HG02763 (cell line): Measurements from ENCODE around the gene TBC1D16.
A peak's percentile ranks its signal among the peaks of the same experiment; 100 is the strongest.
"Not testable (repeated sequence)": the region's sequence is repeated elsewhere in the genome, so short reads cannot be mapped to it uniquely, and the experiment has no call there.

Source experiments
- ATAC-seq: cut with Tn5 transposase; IDR thresholded peaks from one replicate; pipeline ENCODE4 v1.9.1; 2021; ENCODE audit warnings: mild to moderate bottlenecking, moderate library complexity; ENCODE audit not compliant: unreplicated experiment

The TBC1D16 gene

GRCh38 chr17:80053102-80053501 is 17.4 kb upstream of the TBC1D16 start:
- ATAC-seq = no peak

- ATAC-seq = no peak
Measured at GRCh38 chr17:80051681-80052080, 16.0 kb upstream of the TBC1D16 start.

- no peak for ATAC-seq
Measured at GRCh38 chr17:80050706-80051105, 15.0 kb upstream of the TBC1D16 start.

DNA sequence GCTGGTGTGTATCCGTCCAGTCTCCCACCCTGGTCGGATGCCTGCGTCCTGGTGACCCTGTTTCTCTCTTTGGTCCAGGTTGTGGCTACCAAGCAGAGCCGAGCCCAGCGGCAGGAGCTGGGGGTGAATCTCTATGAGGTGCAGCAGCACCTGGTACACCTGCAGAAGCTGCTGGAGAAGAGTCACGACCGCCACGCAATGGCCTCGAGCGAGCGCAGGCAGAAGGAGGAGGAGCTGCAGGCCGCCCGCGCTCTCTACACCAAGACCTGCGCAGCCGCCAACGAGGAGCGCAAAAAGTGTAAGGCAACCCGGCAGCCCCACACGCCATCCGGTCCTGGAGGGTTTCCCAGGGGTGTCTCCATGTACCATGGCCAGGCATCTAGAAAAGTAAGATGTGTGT is 14.3 kb upstream of the TBC1D16 start:
- no peak for ATAC-seq

GRCh38 chr17:80047176-80047575 is 11.5 kb upstream of the TBC1D16 start:
- ATAC-seq = no peak

GRCh38 chr17:80046709-80047108 is 11.0 kb upstream of the TBC1D16 start:
- ATAC-seq = not testable (repeated sequence)

GRCh38 chr17:80045703-80046102 is 10.0 kb upstream of the TBC1D16 start:
- ATAC-seq = no peak

DNA sequence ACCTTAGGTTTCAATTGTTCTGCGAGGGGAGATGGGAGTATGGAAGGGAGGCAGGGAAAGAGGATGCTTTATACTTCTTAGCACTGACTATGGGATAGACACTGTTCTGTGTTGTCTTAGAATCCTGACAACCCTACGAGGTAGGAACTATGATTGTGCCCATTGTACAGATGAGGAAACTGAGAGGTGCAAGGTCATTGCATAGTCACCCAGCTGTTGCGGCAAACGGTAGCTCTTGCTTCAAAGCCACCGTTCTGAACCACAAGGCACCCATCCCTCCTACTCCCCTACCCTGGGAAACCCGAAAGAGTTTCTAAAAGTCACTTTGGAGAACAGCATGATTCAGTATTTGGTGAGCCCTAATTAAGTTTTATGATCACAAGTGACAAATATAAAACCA is 8.3 kb upstream of the TBC1D16 start:
- ATAC-seq = no peak

GRCh38 chr17:80036715-80037477 is 1.2 kb upstream of the TBC1D16 start:
- no peak for ATAC-seq

DNA sequence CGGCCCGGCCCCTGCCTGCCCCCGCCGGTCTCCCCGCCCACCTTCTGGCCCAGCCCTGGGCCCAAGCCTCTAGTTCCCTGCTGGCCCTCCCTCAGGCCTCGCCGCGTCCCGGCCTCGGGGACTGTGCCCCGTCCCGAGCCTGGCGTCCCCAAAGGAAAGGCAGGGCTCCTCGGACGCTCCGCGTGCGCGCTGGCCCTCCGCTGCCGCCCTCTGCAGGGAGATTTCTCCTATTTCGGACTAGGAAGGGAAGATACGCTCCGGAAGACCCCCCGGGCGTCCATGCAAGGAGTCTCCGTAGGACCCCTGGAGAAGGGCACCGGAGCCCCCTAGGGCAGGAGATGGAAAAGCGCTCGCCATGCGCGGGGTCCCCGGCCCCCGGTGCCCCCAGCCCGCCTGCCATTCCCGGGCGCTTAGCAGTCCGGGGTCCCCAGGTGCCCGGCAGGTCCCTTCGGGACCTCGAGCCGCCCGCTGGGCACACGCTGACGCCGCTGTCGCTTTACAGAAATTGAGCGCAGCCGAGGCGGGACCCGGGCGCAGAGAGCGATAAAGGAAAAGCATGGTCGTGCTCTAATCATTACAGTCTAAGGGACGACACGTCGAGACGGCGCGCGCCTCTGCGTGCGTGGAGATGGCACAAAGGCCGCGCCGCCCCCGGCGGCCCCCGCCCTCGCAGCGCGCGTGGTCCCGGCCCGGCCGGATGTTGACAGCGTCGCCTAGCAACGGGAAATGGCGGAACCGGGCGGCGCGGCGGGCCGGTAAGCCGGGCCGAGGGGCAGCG is 454 bp upstream of the TBC1D16 start, which contains the start of gene CCDC40:
CCDC40 (plus strand) TSS at position 706 of the 778 bp plus-strand sequence; CDS start at position 727, 21 bp downstream.
- ATAC-seq = no peak

DNA sequence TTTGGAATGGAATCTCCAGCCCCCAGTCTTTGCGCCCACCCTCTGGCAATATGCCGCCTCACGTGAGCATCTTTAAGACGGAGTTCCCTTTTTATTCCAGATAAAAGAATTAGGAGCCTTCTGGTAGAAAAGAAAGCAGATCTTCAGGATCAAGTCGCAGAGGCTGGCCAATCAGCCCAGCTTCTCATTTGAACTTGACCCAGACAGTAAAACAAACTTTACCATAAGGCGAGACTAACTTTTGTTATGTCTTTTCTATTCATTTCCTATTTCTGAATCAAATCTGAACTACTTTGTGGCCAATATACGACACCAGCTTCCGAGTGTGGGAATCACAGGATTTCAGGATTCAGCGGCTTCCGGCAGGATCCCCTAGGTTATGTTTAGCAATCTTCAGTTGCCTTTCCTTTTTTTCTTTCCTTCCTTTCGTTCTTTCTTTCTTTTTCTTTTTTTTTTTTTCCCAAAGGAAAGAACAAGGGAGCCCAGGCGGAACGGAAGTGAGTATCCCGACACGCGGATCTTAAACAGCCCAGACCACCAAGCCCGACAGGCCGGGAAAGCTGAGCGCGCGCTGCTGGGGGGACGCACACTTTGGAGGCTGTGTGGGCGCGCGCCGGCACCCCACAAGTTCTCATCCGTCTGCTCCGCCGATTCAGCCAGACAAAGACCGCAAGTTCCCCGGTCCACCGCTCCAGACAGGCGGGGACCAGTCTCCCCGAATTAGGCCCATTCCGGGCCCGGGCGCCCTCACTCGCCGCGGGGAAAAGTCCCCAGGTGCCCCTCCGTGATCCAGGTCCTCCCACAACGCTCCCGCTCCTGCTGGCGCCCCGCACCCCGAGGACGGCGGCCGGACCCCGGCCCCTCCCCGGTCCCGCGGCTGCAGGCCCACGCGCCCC is 633 bp downstream of the TBC1D16 start:
- peak; percentile 18 for ATAC-seq

GRCh38 chr17:80033840-80034239 is 1.8 kb downstream of the TBC1D16 start:
- ATAC-seq = no peak

GRCh38 chr17:80032614-80033171 is 3.0 kb downstream of the TBC1D16 start:
- no peak for ATAC-seq

DNA sequence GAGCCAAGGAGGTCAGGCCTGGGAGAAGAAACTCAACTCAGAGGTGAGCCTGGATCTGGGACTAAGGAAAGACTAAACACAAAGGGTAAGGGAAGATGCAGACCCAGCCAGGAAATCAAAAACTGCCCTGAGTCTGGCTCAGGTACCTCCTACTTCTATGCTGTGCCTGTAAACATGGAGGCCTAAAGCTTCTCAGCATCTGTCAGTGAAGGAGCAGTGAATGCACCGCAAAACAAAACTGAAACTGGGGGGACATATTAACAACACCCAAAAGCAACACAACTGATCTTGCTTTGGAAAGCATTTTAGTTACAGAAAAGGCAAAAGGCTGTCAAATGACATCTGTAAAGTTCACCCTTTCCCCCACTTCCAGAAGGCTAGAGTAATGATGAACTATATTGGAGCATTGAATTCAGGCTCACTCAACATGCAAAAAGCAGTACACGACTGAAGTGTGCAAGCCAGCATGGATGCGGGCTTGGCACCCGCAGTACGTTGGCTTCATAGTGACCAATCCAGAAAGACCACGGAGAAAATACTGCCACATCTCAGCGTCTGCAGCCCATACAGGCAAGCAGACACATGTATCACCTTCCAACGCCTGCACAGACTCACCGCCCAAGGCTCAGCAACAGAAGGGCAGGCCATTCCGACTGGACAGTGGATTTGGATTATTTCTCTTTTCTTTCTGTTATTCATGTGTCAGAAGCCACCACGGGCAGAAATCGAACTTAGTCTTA is 3.8 kb downstream of the TBC1D16 start:
- ATAC-seq = no peak

GRCh38 chr17:80030730-80031410 is 4.8 kb downstream of the TBC1D16 start:
- no peak for ATAC-seq

- no peak for ATAC-seq
Measured at GRCh38 chr17:80029258-80029974, 6.3 kb downstream of the TBC1D16 start.

DNA sequence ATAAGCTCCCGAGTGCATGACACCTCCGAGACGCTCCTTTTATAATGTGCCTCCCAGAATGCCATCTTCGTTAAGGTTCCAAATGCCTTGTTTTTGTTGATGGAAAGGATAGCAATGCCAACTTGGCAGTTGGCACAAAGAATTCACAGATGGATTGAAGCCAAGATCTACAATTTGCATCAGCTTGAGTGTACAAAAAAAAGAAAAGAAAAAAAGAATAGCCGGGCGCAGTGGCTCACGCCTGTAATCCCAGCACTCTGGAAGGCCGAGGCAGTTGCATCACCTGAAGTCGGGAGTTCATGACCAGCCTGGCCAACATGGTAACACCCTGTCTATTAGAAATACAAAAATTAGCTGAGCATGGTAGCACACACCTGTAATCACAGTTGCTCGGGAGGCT is 7.6 kb downstream of the TBC1D16 start:
- ATAC-seq = no peak

DNA sequence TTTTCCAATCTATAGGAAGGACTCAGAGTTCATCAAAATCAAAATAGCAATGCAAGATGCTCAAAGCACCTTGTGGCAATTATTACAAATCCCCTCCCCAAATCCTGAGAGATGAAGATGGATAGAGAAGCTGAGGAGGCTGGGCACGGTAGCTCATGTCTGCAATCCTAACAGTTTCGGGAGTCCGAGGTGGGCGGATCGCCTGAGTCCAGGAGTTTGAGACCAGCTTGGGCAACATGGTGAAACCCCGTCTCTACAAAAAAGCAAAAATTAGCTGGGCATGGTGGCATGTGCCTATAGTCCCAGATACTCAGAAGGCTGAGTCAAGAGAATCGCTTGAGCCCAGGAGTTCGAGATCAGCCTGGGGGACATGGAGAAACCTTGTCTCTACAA is 8.6 kb downstream of the TBC1D16 start:
- ATAC-seq = no peak
